NK-92 treated with Interleukin-12 subunit alpha and Interleukin-12 subunit beta, amount 100 ng/mL, for 24 hours (cell line): ENCODE measurements around the gene RAPGEF3.

ENCODE experiments used
- DNase-seq: peaks from one replicate; lab custom pipeline; 2025; lab: John Stamatoyannopoulos, UW

RAPGEF3 gene

DNA sequence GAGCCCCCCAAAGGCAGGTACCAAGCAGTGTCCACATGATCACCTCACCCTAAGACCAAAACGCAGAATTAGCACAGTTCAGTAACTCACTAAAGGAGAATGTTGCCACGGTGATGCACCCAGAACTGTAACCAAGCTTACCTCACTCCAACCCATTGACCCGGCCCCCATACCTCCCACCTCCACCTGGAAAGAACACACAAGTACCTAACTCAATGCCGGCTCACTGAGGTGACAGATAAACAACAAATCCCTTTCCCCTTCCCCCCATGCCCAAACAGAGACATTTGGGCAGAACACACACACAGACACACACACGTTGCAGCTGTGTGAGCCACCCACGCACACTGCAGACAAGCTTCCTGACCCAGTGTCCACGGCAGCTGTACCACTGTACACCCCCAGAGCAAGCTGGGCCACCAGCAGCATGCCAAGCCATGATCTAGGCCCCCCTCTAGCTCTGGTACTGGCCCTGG is 1.3 kb downstream of the RAPGEF3 start:
- DNase-seq = no peak

DNA sequence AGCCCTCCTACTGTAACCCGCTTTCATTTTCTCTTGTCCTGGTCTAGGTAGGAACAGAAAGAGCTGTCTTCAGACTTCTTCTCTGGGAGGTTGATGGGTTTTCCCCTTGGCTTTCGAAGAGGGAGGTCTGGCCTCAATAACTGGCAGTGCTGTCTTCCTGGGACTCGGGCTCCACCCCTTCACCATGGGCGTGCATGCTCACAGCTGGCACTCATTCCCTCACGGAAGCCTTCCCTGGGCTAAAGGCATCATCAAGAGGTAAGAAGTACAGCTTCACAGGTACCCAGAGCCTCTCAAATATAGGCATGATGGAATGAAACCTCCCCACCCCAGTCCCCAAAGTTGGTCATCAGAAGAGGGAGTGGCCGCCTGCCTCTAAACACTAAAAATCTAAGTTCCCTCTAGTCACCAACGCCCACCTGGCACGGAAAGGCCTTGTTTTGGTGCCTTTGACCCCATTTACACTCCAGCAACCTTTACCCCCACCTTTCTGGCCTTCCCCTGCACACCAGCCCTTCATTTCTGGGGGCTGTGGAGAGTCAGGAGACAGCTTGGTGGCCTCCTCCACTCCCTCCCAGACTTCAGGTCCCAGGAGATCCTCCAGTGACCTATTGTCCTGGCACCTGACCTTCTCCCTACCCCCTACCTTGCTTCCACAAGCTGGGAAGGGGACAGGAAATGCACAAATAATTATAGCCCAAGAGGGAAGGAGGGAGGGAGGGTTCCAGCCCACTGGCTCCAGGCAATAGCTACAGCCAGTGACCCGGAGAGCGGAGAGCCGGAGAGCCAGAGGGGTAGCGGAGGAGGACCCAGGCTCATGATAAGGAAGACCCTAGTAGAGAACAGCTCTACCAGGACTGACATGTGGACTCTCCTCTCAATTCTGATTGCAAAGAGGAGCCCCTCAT is 2.8 kb downstream of the RAPGEF3 start:
- DNase-seq = no peak

- DNase-seq = peak; percentile 67
Measured at GRCh38 chr12:47754881-47755280, 3.8 kb downstream of the RAPGEF3 start.

DNA sequence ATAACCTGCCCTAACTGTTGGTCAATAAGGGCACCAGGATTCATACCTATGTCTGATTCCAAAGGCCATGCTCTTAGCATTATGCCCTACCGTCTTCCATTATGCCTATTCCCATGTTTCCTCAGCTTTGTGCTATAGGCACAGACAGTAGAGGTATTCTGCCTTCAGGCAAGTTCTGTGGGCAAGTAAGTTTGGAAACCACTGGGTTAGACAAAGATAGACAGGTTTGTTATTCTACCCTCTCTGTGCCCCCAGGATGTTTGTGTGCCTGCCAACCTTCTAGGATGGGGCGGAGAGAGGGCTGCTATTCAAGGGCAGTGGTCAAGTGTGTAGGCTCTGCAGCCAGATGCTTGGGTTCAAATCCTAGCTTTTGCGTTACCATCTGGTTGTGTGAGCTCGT is 4.6 kb downstream of the RAPGEF3 start:
- DNase-seq = no peak

DNA sequence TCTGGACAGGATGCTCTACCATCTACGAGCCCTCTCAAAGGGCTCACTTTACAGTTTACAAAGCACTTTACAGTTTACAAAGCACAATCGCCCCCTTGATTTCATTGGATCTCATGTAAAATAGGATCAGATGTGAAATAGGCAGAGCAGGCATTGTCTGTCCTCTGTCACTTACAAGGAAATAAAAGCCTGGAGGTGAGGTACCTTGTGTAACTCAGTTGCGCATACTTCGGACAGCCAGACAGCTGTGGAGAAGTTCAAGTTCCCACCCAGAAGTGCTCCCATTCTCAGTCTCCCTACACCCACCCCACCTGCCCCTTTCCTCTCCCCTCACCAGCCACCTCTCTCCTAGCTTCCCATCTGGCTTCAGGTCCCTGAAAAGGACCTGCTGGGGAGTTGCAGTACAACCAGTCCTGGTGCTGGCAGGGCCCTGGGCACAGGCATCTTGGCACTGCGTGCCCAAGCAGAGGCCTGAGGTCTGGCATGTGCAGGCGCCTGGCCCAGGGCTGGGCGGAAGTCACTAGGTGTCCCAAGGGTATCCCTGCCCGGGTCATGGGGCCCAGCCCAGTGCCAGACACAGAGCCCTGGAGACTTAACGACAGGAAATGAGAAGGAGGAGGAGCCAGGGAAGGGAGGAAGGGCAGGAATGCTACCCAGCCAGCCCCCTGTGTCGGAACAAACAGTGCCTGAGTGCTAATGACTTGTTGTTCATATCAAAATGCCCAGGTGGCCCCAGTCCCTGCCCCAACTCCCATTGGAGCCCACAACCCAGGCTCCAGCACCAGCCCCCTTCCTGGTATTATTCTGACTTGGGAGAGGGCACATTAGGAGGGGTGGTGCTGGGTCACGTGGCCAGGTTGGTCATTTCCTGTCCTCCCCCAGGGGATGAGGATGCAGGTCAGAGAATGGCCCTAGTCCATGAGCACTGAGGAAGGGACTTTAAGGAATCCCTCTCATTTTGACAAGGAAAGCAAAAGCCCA is 5.4 kb downstream of the RAPGEF3 start:
- no peak for DNase-seq

GRCh38 chr12:47752552-47752951 is 6.1 kb downstream of the RAPGEF3 start:
- DNase-seq = no peak

- no peak for DNase-seq
Measured at GRCh38 chr12:47752121-47752520, 6.6 kb downstream of the RAPGEF3 start.

DNA sequence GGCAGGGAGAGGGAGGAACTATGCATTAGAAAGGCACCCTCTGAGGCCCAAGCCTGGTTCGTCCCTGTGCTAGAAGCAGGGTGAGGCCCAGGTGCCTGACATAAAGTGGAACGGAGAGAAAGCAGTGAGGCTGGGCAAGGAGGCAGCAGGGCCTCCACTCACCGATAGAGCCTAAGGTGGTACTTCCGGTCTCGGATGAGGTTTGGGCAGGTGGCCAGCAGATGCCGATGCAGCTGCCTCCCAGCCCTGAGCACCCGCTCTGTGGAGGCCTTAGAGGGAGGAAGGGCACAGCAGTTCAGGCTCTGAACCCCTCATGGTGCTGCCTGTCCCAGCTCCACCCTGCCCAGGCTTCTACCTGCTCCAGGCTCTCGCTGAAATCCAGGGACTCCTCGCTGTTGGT is 7.1 kb downstream of the RAPGEF3 start:
- DNase-seq = no peak

DNA sequence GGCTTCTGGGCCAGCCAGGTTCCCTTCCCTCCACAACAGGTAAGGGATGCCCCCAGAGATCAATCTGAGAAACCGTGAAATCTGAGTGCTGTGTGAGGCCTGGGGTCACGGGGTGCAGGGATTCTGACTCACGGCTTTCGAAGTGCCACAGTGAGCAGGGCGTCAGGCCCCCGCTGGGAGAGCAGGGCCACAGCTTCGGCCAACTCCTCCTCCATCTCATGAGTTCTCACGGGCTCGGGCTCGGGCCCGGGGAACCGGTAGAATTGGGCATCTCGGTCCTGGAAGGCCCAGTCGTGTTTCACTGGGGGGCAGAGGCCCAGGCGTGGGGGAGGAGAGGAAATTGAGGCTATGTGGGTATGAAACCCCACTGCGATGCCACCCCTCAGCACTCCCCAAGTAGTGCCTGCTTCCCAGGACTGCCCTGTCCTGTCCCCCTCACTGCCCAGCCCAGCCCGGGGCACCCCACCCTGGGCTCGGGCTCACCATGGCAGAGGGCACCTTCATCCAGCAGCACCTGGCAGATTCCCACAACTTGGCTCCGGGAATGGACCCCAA is 7.7 kb downstream of the RAPGEF3 start:
- DNase-seq = no peak

GRCh38 chr12:47750229-47750798 is 8.4 kb downstream of the RAPGEF3 start:
- DNase-seq = no peak

DNA sequence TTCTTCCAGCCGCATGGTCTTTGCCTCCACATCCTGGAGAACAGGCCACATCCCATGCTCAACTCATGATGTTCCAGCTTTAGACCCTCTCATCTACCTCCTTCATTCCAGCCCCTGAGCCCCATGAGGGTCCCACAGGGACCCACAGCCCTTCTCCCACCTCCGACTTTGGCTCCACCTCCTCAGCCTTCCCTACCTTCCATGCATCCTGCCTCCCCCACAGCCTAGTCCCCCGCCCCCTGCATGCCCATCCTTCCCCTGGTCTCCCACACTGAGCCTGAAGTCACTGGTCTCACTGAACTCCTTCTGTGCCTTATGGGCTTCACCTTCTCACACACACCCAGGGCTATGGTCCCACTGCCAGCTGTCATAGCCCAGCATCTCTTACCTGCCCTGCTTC is 9.8 kb downstream of the RAPGEF3 start:
- DNase-seq = no peak

GRCh38 chr12:47748507-47748828 is 10.2 kb downstream of the RAPGEF3 start:
- no peak for DNase-seq

GRCh38 chr12:47747596-47748506 is 10.8 kb downstream of the RAPGEF3 start:
- DNase-seq = no peak

DNA sequence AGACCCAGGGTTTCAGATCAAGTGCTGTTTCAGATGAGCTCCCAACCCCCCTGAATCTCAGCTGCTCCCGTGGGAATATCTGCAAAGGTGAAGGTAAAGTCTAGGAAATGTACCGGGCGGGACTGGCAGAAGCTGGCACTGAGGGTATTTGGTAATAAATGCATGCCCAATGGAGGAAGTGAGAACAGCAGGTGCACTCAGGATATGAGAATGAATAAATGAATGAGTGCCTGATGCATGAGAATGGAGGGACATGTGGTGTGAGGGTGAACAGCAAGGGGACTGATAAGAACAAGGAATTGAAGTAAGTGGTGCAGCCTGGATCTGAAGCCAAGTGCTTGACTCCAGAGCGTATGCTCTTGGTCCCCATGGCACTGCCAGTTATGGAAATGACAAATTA is 11.6 kb downstream of the RAPGEF3 start:
- no peak for DNase-seq

GRCh38 chr12:47746523-47746922 is 12.2 kb downstream of the RAPGEF3 start:
- DNase-seq = no peak

- no peak for DNase-seq
Measured at GRCh38 chr12:47746073-47746472, 12.6 kb downstream of the RAPGEF3 start.

- no peak for DNase-seq
Measured at GRCh38 chr12:47745485-47746041, 13.1 kb downstream of the RAPGEF3 start.

DNA sequence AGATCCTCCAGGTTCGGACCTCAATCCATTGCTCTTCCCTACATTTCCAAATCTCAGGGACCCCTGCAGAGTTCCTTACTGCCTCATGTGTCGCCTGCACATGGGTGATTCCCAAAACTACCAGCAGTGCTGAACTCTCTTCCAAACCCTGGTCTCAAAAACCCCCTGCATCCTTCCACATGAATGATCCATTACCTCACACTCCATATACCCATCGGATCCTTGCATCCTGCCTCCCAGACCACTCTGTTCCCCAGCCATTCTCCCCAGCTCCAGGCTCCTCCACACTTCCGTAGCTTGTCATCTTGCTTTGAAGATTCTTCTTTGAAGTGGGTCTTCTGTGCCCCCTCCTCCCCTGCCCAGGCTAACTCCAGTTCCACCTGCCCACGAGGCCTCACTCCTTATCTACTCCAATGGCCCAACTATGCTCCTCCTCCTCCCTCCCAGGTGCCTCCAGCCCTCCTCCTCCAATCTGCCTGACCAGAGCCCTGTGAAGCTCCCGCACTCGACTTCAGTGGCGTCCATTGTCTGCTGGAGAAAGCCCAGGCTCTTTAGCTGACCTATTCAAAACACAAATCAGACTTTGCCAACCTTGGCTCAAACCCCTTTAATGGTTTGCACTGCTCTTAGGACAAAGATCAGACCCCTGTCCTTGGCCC is 13.8 kb downstream of the RAPGEF3 start:
- no peak for DNase-seq

- no peak for DNase-seq
Measured at GRCh38 chr12:47744005-47744651, 14.6 kb downstream of the RAPGEF3 start.
